IMR-90 (cell line): ENCODE results near the gene GBF1. TPM values are rescaled to one million over a fixed set of nuclear protein-coding genes. Genes with fewer than 3 reads are reported as not detected.

Source experiments
- ATAC-seq: fragments of 200-7000 bp; cut with Tn5 transposase; 2 replicates; pipeline ENCODE4 v1.9.1; 2020; ENCODE audit warnings: low read depth, mild to moderate bottlenecking, moderate library complexity
- BruUV-seq: library from RNA; stranded (reverse); fragments of 400-500 nt; replicated peaks from 2 replicates; lab custom pipeline; 2021; lab: Mats Ljungman, UMichigan
- CTCF ChIA-PET: fragments of 300-600 bp; formaldehyde crosslinking; extraction: SDS; loops from one replicate; lab custom pipeline; 2021; ENCODE audit warnings: antibody characterized with exemption; lab: Yijun Ruan, JAX
- POLR2A ChIA-PET: fragments of 300-600 bp; sonication (Branson Sonifier 250); formaldehyde crosslinking; loops from one replicate; lab custom pipeline; 2022; ENCODE audit warnings: antibody characterized with exemption; ENCODE audit not compliant: unreplicated experiment; lab: Charles Lee
- DNase-seq: peaks from one replicate; pipeline ENCODE4 v3.0.0; 2013
- H2AFZ ChIP-seq: replicated peaks from 2 replicates; pipeline ENCODE3; 2013; ENCODE audit warnings: low read length, mild to moderate bottlenecking; ENCODE audit not compliant: poor library complexity
- H2AK5ac ChIP-seq: 2 replicates; pipeline ENCODE4 v1.6.1; 2013; ENCODE audit warnings: low read depth, low read length, inconsistent platforms
- H2AK9ac ChIP-seq: replicated peaks from 2 replicates; pipeline ENCODE3; 2013; ENCODE audit warnings: mild to moderate bottlenecking, low read depth, low read length, moderate library complexity; ENCODE audit not compliant: poor library complexity
- H2BK120ac ChIP-seq: 2 replicates; pipeline ENCODE4 v1.6.1; 2013; ENCODE audit warnings: low read depth, low read length, inconsistent platforms
- H2BK15ac ChIP-seq: 3 replicates; pipeline ENCODE4 v1.6.1; 2013; ENCODE audit warnings: low read depth, low read length, inconsistent platforms
- H2BK20ac ChIP-seq: 2 replicates; pipeline ENCODE4 v1.6.1; 2013; ENCODE audit warnings: low read depth, mild to moderate bottlenecking, inconsistent platforms, low read length, moderate library complexity
- H2BK5ac ChIP-seq: 2 replicates; pipeline ENCODE4 v1.6.1; 2013; ENCODE audit warnings: mild to moderate bottlenecking, low read depth, low read length, inconsistent platforms; ENCODE audit not compliant: poor library complexity, severe bottlenecking
- H3K14ac ChIP-seq: replicated peaks from 2 replicates; pipeline ENCODE4 v1.6.1; 2013; ENCODE audit warnings: low read depth, low read length, inconsistent platforms
- H3K18ac ChIP-seq: 2 replicates; pipeline ENCODE4 v1.6.1; 2013; ENCODE audit warnings: low read depth, low read length, control low read depth
- H3K23ac ChIP-seq: 2 replicates; pipeline ENCODE4 v1.6.1; 2013; ENCODE audit warnings: low read depth, low read length, inconsistent platforms
- H3K27ac ChIP-seq: 2 replicates; pipeline ENCODE4 v1.5.1; 2013; ENCODE audit warnings: mild to moderate bottlenecking, control low read depth, low read length; ENCODE audit not compliant: insufficient read depth
- H3K27me3 ChIP-seq: 2 replicates; pipeline ENCODE4 v1.6.1; 2013; ENCODE audit warnings: low read length; ENCODE audit not compliant: control insufficient read depth, insufficient read depth
- H3K36me3 ChIP-seq: 2 replicates; pipeline ENCODE4 v1.6.1; 2013; ENCODE audit warnings: low read length, mixed read lengths; ENCODE audit not compliant: control insufficient read depth, insufficient read depth
- H3K4ac ChIP-seq: 2 replicates; pipeline ENCODE4 v1.6.1; 2013; ENCODE audit warnings: low read depth, low read length, inconsistent platforms
- H3K4me1 ChIP-seq: 2 replicates; pipeline ENCODE4 v1.6.1; 2013; ENCODE audit warnings: low read length, mixed read lengths; ENCODE audit not compliant: control insufficient read depth, insufficient read depth
- H3K4me2 ChIP-seq: 2 replicates; pipeline ENCODE4 v1.6.1; 2013; ENCODE audit warnings: low read depth, mild to moderate bottlenecking, control low read depth, low read length, moderate library complexity
- H3K4me3 ChIP-seq: 2 replicates; pipeline ENCODE4 v1.5.1; 2013; ENCODE audit warnings: low read depth, mild to moderate bottlenecking, control low read depth, low read length, moderate library complexity; ENCODE audit not compliant: insufficient read depth
- H3K56ac ChIP-seq: 2 replicates; pipeline ENCODE4 v1.6.1; 2013; ENCODE audit warnings: low read length, inconsistent platforms; ENCODE audit not compliant: insufficient read depth; ENCODE audit errors: extremely low read depth
- H3K79me1 ChIP-seq, 2 experiments: 2 replicates each; pipeline ENCODE4 v1.6.1; 2013; ENCODE audit warnings: low read length in 2 of 2, inconsistent platforms in 1 of 2, low read depth in 1 of 2
- H3K9ac ChIP-seq: 2 replicates; pipeline ENCODE4 v1.6.1; 2013; ENCODE audit warnings: low read depth, low read length, control low read depth
- H3K9me1 ChIP-seq: 2 replicates; pipeline ENCODE4 v1.6.1; 2013; ENCODE audit warnings: low read length, inconsistent platforms; ENCODE audit not compliant: insufficient read depth
- H3K9me3 ChIP-seq: 2 replicates; pipeline ENCODE4 v1.6.1; 2013; ENCODE audit warnings: low read length; ENCODE audit not compliant: control insufficient read depth, insufficient read depth
- H4K20me1 ChIP-seq: 2 replicates; pipeline ENCODE4 v1.6.1; 2013; ENCODE audit warnings: low read length, inconsistent platforms; ENCODE audit not compliant: insufficient read depth
- H4K5ac ChIP-seq: 2 replicates; pipeline ENCODE4 v1.6.1; 2013; ENCODE audit warnings: mild to moderate bottlenecking, low read depth, low read length, control low read depth
- H4K8ac ChIP-seq, 2 experiments: 2 replicates each; pipeline ENCODE4 v1.6.1; 2013; ENCODE audit warnings: low read depth in 2 of 2, low read length in 2 of 2, control low read depth in 1 of 2, inconsistent platforms in 1 of 2
- H4K91ac ChIP-seq: 2 replicates; pipeline ENCODE4 v1.6.1; 2013; ENCODE audit warnings: low read depth, low read length, inconsistent platforms; ENCODE audit not compliant: insufficient read depth
- CEBPB ChIP-seq: IDR thresholded peaks from 2 replicates; pipeline ENCODE4 v1.6.1; 2012; ENCODE audit warnings: low read depth, low read length, improper control_type of control experiment
- CTCF ChIP-seq: conservative IDR thresholded peaks from 2 replicates; pipeline ENCODE4 v1.5.1; 2012; ENCODE audit warnings: mild to moderate bottlenecking, low read depth, low read length, improper control_type of control experiment
- FOS ChIP-seq: fragments of 150-350 bp; IDR thresholded peaks from 2 replicates; pipeline ENCODE4 v1.6.1; 2016; ENCODE audit warnings: low read depth, low read length
- RAD21 ChIP-seq: IDR thresholded peaks from 2 replicates; pipeline ENCODE4 v1.6.1; 2012; ENCODE audit warnings: low read length, improper control_type of control experiment
- RCOR1 ChIP-seq: IDR thresholded peaks from 2 replicates; pipeline ENCODE4 v1.6.1; 2012; ENCODE audit warnings: mild to moderate bottlenecking, low read length, improper control_type of control experiment; ENCODE audit not compliant: insufficient replicate concordance
- RFX5 ChIP-seq: IDR thresholded peaks from 2 replicates; pipeline ENCODE4 v1.8.0; 2012; ENCODE audit warnings: low read depth, mild to moderate bottlenecking, low read length, moderate library complexity
- SMC3 ChIP-seq: fragments of 150-350 bp; IDR thresholded peaks from 2 replicates; pipeline ENCODE4 v1.6.1; 2016; ENCODE audit warnings: low read depth, mild to moderate bottlenecking, antibody characterized with exemption, low read length, moderate library complexity
- USF2 ChIP-seq: fragments of 150-350 bp; IDR thresholded peaks from 2 replicates; pipeline ENCODE4 v1.6.1; 2017; ENCODE audit warnings: mild to moderate bottlenecking, antibody characterized with exemption, low read length, low read depth
- WGBS, 2 experiments: methylation state at CpG; one replicate each; pipeline versions ENCODE4 v1.1.5 to v1.1.7; 2013; ENCODE audit warnings: missing lambda C conversion rate in 2 of 2; ENCODE audit not compliant: insufficient read length in 1 of 2; ENCODE audit errors: extremely low coverage in 2 of 2; 5-methylcytosine and 5-hydroxymethylcytosine counted together
- dilution Hi-C: fragments of 300-500 bp; cut with HindIII; formaldehyde crosslinking; loops from one replicate; pipeline ENCODE4 v1.14.3; 2018; ENCODE audit warnings: low sequenced_read_pairs; ENCODE audit not compliant: unreplicated experiment
- in situ Hi-C: fragments of 300-500 bp; cut with MboI; formaldehyde crosslinking; loops from 3 replicates; pipeline ENCODE4 v1.14.3; 2019; ENCODE audit warnings: low sequenced_read_pairs, inconsistent platforms, mixed read lengths
- intact Hi-C: fragments of 100-400 bp; cut with micrococcal nuclease; formaldehyde crosslinking; loops from 2 replicates; pipeline ENCODE4 v1.10.0; 2022
- polyA plus RNA-seq, 3 experiments: library from polyadenylated mRNA; depleted of rRNA; stranded (reverse); fragments of >200 nt; gene quantifications; 2 replicates each; pipeline ENCODE4 v1.2.3, GENCODE V29; 2012; ENCODE audit warnings: low replicate concordance in 1 of 3
- total RNA-seq: library from RNA; depleted of rRNA; stranded (reverse); fragments of >200 nt; gene quantifications from 2 replicates; pipeline ENCODE4 v1.2.3, GENCODE V29; 2012

GBF1 gene
- total and polyA plus RNA-seq, 2 of the 4 experiments (the other 2 are of a cell fraction), result 38.7 to 40.1 TPM

GRCh38 chr10:102222797-102223196, 22.5 kb upstream of the GBF1 start:
- Histone ChIP-seq H4K20me1 (no peaks in the 10 kb centered on the region), H2BK120ac (no peak overlapping the region), H3K4me2 (no peak overlapping the region), H2BK5ac (no peak overlapping the region), H4K5ac (no peak overlapping the region), H4K8ac (no peak overlapping the region), H2AK9ac (no peak overlapping the region), H3K9ac (no peak overlapping the region), H3K36me3 (no peaks in the 10 kb centered on the region), H3K27me3 (peaks cover 11% of the 10 kb centered on the region), H3K4me1 (peaks cover 10% of the 10 kb centered on the region), H2BK20ac (no peak overlapping the region), H3K79me1 (no peaks in the 10 kb centered on the region), H3K56ac (no peak overlapping the region), H2AK5ac (no peak overlapping the region), H3K23ac (no peak overlapping the region), H3K27ac (no peak overlapping the region), H3K9me3 (no peaks in the 10 kb centered on the region), H3K14ac (no peak overlapping the region), H3K18ac (no peak overlapping the region), H2BK15ac (no peak overlapping the region), H2AFZ (no peak overlapping the region), H3K4me3 (no peak overlapping the region), H3K9me1 (0 out of 2 replicates have a peak, but pooled peaks cover 3% of the 10 kb centered on the region), H4K91ac (no peak overlapping the region), H3K4ac (no peak overlapping the region)
- intact Hi-C loops, result loop anchor here (5.0 to 10.0 kb wide), 2 partner anchors 35 to 362 kb away; no protein-coding TSS in a partner anchor
- ATAC-seq, result no peak
- in situ Hi-C loops, result loop anchor here (10.0 kb wide), 1 partner anchor 262 kb away; no protein-coding TSS in a partner anchor
- ChIA-PET POLR2A (no interaction called here), CTCF (no interaction called here)
- no peak for DNase-seq
- TF ChIP-seq CTCF, result no peak
- TF ChIP-seq RFX5, result no peak
- no peak for TF ChIP-seq SMC3
- TF ChIP-seq USF2, result no peak
- TF ChIP-seq CEBPB, result peak; percentile 65
- TF ChIP-seq RCOR1, result no peak
- TF ChIP-seq RAD21, result no peak
- no peak for TF ChIP-seq FOS
- WGBS, 2 experiments, result 50% methylated on average over 1 of the region's 5 CpGs; no CpG with 5 or more reads in 1 of the 2 experiments
- dilution Hi-C loops, result no loop called here
- BruUV-seq, result no TSS peak
